Calu3 (cell line): ENCODE results near the gene ASPRV1. TPM values are rescaled to one million over a fixed set of nuclear protein-coding genes. Genes with fewer than 3 reads are reported as not detected.

Experiments
- BruUV-seq: library from RNA; stranded (reverse); fragments of 400-500 nt; replicated peaks from 2 replicates; lab custom pipeline; 2021; lab: Mats Ljungman, UMichigan
- CTCF ChIA-PET: fragments of 300-600 bp; sonication (Branson Sonifier 250); formaldehyde crosslinking; loops from one replicate; lab custom pipeline; 2022; ENCODE audit warnings: antibody characterized with exemption; lab: Charles Lee
- DNase-seq: peaks from one replicate; pipeline ENCODE4 v3.0.0; 2022
- H3K27ac Mint-ChIP-seq: one replicate; pipeline ENCODE4 v1.8.0; 2022; ENCODE audit warnings: mixed read lengths; ENCODE audit not compliant: unreplicated experiment
- H3K27me3 Mint-ChIP-seq: one replicate; pipeline ENCODE4 v1.8.0; 2022; ENCODE audit warnings: mixed read lengths; ENCODE audit not compliant: unreplicated experiment
- H3K36me3 Mint-ChIP-seq: one replicate; pipeline ENCODE4 v1.8.0; 2022; ENCODE audit warnings: mild to moderate bottlenecking, moderate library complexity, mixed read lengths; ENCODE audit not compliant: insufficient read depth, unreplicated experiment
- H3K4me1 Mint-ChIP-seq: one replicate; pipeline ENCODE4 v1.8.0; 2022; ENCODE audit warnings: mild to moderate bottlenecking, low read depth, mixed read lengths; ENCODE audit not compliant: unreplicated experiment
- H3K4me3 Mint-ChIP-seq: one replicate; pipeline ENCODE4 v1.8.0; 2022; ENCODE audit warnings: mild to moderate bottlenecking, low read depth, moderate library complexity, mixed read lengths; ENCODE audit not compliant: unreplicated experiment
- H3K9me3 Mint-ChIP-seq: one replicate; pipeline ENCODE4 v1.8.0; 2022; ENCODE audit warnings: low read depth, mixed read lengths; ENCODE audit not compliant: unreplicated experiment
- CTCF ChIP-seq: fragments of 200-600 bp; IDR thresholded peaks from one replicate; pipeline ENCODE4 v1.8.0; 2022; ENCODE audit warnings: antibody characterized with exemption; ENCODE audit not compliant: unreplicated experiment
- intact Hi-C: fragments of 100-400 bp; cut with micrococcal nuclease; formaldehyde crosslinking; loops from one replicate; pipeline ENCODE4 v1.10.0; 2022; ENCODE audit not compliant: unreplicated experiment
- total RNA-seq: library from RNA; stranded (reverse); gene quantifications from 2 replicates; pipeline ENCODE4 v1.2.3, GENCODE V29; 2022

ASPRV1 gene
- total RNA-seq, 1 experiment from 2014 or later = 0.17 TPM

- H3K27me3 Mint-ChIP-seq = no peaks in the 10 kb centered on the region
- peaks cover 2% of the 10 kb centered on the region for H3K9me3 Mint-ChIP-seq
- BruUV-seq = no TSS peak
- DNase-seq = no peak
- intact Hi-C loops = no loop called here
- CTCF ChIA-PET = no interaction called here
- H3K27ac Mint-ChIP-seq = no peak overlapping the region
- H3K36me3 Mint-ChIP-seq = no peaks in the 10 kb centered on the region
- H3K4me1 Mint-ChIP-seq = no peaks in the 10 kb centered on the region
- no peak overlapping the region for H3K4me3 Mint-ChIP-seq
- TF ChIP-seq CTCF = no peak
Measured at GRCh38 chr2:69988086-69988635, 26.7 kb upstream of the ASPRV1 start.

GRCh38 chr2:69986691-69987090 is 25.3 kb upstream of the ASPRV1 start:
- no peaks in the 10 kb centered on the region for H3K36me3 Mint-ChIP-seq
- no peaks in the 10 kb centered on the region for H3K27me3 Mint-ChIP-seq
- no peak overlapping the region for H3K27ac Mint-ChIP-seq
- no peaks in the 10 kb centered on the region for H3K4me1 Mint-ChIP-seq
- BruUV-seq = no TSS peak
- intact Hi-C loops = no loop called here
- no peak for TF ChIP-seq CTCF
- H3K4me3 Mint-ChIP-seq = no peak overlapping the region
- DNase-seq = no peak
- CTCF ChIA-PET = interaction anchor here (0.7 kb wide), 1 partner anchor 10 kb away, joined by 3 read pairs; no protein-coding TSS in a partner anchor
- H3K9me3 Mint-ChIP-seq = peaks cover 2% of the 10 kb centered on the region

GRCh38 chr2:69985688-69986087 is 24.3 kb upstream of the ASPRV1 start:
- BruUV-seq = no TSS peak
- CTCF ChIA-PET = no interaction called here

GRCh38 chr2:69985216-69985615 is 23.8 kb upstream of the ASPRV1 start:
- Mint-ChIP-seq H3K9me3 (peaks cover 2% of the 10 kb centered on the region), H3K27me3 (no peaks in the 10 kb centered on the region), H3K4me3 (no peak overlapping the region), H3K4me1 (no peaks in the 10 kb centered on the region), H3K36me3 (no peaks in the 10 kb centered on the region), H3K27ac (no peak overlapping the region)
- CTCF ChIA-PET = no interaction called here
- no TSS peak for BruUV-seq
- no peak for TF ChIP-seq CTCF
- DNase-seq = no peak
- intact Hi-C loops = no loop called here

More at GRCh38 chr2:69985688-69986087, 24.3 kb upstream of the ASPRV1 start:
- H3K36me3 Mint-ChIP-seq = no peaks in the 10 kb centered on the region
- no peak overlapping the region for H3K27ac Mint-ChIP-seq
- H3K9me3 Mint-ChIP-seq = peaks cover 2% of the 10 kb centered on the region
- no peak for TF ChIP-seq CTCF
- H3K27me3 Mint-ChIP-seq = no peaks in the 10 kb centered on the region
- H3K4me1 Mint-ChIP-seq = no peaks in the 10 kb centered on the region
- intact Hi-C loops = no loop called here
- H3K4me3 Mint-ChIP-seq = no peak overlapping the region
- DNase-seq = no peak
